Inferior parietal cortex (tissue), 1 donor: ENCODE results near the gene KRT33A.
A peak's percentile ranks its signal among the peaks of the same experiment; 100 is the strongest.

ENCODE experiments used
- DNase-seq: peaks from one replicate; pipeline ENCODE4 v3.0.0-alpha.2; 2016; ENCODE audit errors: extremely low spot score

Gene KRT33A

GRCh38 chr17:41329279-41329948 is 21.2 kb downstream of the KRT33A start:
- DNase-seq, result no peak

GRCh38 chr17:41328207-41328606 is 22.4 kb downstream of the KRT33A start:
- DNase-seq, result no peak

GRCh38 chr17:41327411-41328120 is 23.1 kb downstream of the KRT33A start:
- DNase-seq, result no peak

GRCh38 chr17:41326173-41327145 is 24.2 kb downstream of the KRT33A start:
- no peak for DNase-seq

- DNase-seq, result no peak
Measured at GRCh38 chr17:41325611-41326010, 25.0 kb downstream of the KRT33A start.

GRCh38 chr17:41325126-41325525 is 25.5 kb downstream of the KRT33A start:
- no peak for DNase-seq

- no peak for DNase-seq
Measured at GRCh38 chr17:41324180-41325075, 26.2 kb downstream of the KRT33A start.

GRCh38 chr17:41322903-41323895 is 27.4 kb downstream of the KRT33A start:
- no peak for DNase-seq

GRCh38 chr17:41322094-41322902 is 28.3 kb downstream of the KRT33A start:
- DNase-seq, result peak; percentile 29

GRCh38 chr17:41318231-41318630 is 32.4 kb downstream of the KRT33A start:
- DNase-seq, result no peak

- no peak for DNase-seq
Measured at GRCh38 chr17:41315814-41316445, 34.7 kb downstream of the KRT33A start.

- DNase-seq, result no peak
Measured at GRCh38 chr17:41315204-41315794, 35.3 kb downstream of the KRT33A start, which contains the start of gene KRTAP17-1. Gene KRTAP17-1 (minus strand): TSS chr17:41315710. CDS start chr17:41315650, 60 bp downstream.

- no peak for DNase-seq
Measured at GRCh38 chr17:41311111-41311510, 39.5 kb downstream of the KRT33A start.

- no peak for DNase-seq
Measured at GRCh38 chr17:41308918-41309359, 41.7 kb downstream of the KRT33A start, which contains the start of gene KRTAP16-1. Gene KRTAP16-1 (minus strand): TSS chr17:41309309. CDS start chr17:41309253, 56 bp downstream.

- DNase-seq, result no peak
Measured at GRCh38 chr17:41308251-41308917, 42.2 kb downstream of the KRT33A start.

- no peak for DNase-seq
Measured at GRCh38 chr17:41307647-41308046, 43.0 kb downstream of the KRT33A start.

- no peak for DNase-seq
Measured at GRCh38 chr17:41304091-41304490, 46.5 kb downstream of the KRT33A start.
